IPS DF 19.7 (cell line): ENCODE data around the gene FRA10AC1.
A peak's percentile ranks its signal among the peaks of the same experiment; 100 is the strongest.

ENCODE experiments used
- DNase-seq: peaks from one replicate; pipeline ENCODE4 v3.0.0-alpha.2; 2013; ENCODE audit warnings: low read depth, low spot score

FRA10AC1 gene

DNA sequence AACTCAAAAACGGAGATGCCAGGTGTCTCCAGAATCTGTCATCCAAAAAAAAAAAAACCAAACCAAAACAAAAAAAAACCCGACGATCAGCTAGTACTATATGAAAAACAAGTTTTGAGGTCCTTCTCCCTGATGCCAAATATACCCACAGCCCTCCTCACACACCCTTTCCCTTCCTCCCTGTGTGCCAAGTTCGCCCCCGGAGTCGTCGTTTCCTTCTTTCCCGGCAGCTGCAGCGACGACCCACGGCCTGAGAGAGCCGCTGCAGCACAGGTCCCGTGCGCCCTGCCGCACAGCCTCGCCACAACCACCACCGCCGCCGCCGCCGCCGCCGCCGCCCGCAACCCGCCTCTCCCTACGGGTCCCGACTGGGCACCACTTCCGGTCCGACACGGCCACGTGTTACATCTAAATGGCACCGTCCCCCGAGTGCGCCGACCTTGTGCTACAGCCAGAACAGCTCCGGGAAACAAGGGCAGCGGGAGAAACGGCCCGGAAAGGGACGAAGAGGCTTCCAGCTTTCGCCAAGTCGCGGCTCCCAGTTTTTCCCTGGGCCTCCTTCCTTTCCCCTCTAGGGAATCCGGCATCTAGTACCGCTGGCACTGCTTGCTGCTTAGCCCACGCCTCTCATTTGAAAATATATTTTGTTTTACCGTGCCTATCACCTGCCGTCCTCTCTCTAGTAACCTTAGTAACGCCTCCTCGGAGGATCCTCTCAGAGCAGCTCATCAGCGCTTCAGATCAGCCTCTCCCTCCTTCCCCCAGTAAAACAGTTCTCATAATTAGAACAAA lies at the start of gene FRA10AC1:
TSS of gene FRA10AC1 (minus strand) at position 383 of the 792 bp plus-strand sequence. CDS start 2,486 bp downstream, outside the sequence.
- peak; percentile 50 for DNase-seq

- peak; percentile 25 for DNase-seq
These were observed 49.4 kb upstream of the FRA10AC1 start for GRCh38 chr10:93751832-93752231.

- no peak for DNase-seq
These were observed 48.7 kb upstream of the FRA10AC1 start for GRCh38 chr10:93751124-93751523.

DNA sequence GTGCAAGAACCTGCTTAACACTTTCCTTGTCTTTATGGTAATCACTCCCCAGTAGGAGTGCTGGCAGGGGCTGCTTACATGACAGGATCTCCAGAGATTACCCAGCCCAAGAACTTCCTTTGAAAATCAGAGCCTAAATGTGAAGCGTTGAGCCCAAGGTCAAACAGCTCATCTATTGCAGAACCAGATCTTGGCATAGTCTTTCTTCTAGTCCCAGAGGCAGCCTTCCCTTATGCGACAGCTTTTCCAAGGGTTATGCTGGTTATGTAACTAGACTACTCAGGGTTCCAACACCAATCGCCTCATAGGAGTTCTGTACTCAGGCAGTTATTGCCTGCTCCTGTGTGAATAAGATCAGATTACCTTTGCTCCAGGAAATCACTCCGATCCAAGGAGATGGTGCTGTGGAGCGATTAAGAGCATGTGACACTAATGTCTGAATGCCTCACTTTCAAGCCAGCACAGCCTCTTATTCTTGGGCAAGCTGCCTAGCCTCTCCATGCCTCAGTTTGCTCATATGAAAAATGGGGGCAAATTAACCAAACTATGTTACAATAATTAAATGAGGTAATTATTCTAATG lies 46.9 kb upstream of the FRA10AC1 start:
- DNase-seq: peak; percentile 70

- DNase-seq: peak; percentile 56
These were observed 44.5 kb upstream of the FRA10AC1 start for GRCh38 chr10:93746844-93747284.

- DNase-seq: no peak
These were observed 43.1 kb upstream of the FRA10AC1 start for GRCh38 chr10:93745408-93746065.

DNA sequence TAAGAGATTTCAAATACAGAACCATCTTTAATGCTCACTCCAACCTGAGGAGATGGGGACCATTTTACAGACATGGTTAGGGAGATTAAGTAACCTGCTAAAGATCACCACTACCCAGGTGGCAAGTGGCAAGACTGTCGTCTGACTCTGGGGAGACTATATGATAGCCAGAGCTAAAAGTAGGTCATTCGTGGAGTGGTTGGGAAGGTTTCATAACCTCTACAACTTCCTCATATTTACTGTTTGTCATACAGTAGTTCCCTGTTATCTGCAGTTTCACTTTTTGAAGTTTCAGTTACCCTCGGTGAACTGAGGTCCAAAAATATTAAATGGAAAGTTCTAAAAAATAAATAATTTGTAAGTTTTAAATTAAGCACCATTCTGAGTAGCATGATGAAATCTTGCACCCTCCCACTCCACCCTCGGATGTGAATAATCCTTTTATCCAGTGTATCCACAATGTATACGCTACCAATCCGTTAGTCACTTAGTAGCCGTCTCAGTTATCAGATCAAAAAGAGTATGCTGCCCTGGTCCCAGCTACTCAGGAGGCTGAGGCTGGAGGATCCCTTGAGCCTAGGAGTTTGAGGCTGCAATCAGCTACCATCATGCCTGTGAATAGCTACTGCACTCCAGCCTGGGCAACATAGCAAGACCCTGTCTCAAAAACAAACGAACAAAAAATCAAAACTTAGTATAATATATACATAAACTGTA lies 40.4 kb upstream of the FRA10AC1 start:
- DNase-seq: no peak

DNA sequence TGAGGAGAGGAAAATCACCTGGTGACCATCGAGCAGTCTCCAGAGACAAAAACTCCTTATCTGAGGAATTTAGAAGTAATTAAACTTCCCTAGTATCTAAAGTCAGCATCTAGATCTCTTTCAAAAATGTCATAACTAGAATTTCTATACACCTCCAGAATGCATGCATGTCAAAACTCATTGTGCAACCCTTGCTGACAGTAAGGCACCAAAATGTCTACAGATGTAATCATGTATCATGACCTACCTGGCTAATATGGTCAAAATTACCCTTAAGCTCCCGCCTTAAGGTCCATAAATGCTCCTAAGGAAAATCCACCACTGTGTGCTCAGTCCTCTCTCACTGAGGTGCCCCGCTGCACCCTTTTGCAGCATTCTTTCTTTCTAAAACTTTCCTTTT lies 39.0 kb upstream of the FRA10AC1 start:
- DNase-seq: no peak

- DNase-seq: no peak
These were observed 23.6 kb upstream of the FRA10AC1 start for GRCh38 chr10:93726024-93726423.

- no peak for DNase-seq
These were observed 20.8 kb upstream of the FRA10AC1 start for GRCh38 chr10:93723153-93723552.

DNA sequence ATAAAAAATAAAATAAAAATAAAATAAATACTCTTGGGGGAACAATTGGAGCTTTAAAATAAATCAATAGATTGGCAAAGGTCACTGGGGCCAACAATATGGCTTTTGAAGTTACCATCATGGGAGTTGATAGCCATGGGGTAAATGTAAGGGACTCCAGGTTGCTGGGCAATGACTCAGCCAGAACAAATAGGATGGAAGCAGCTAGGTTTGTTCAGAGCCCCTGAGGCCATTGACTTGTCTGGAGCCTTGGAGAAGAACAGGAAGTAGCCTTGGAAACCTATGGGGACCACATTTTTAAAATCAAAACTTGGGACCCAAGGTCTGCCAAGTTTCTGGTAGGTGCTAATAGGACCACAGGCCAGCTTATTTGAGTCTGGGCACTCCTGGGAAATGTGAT lies 20.2 kb upstream of the FRA10AC1 start:
- no peak for DNase-seq

DNA sequence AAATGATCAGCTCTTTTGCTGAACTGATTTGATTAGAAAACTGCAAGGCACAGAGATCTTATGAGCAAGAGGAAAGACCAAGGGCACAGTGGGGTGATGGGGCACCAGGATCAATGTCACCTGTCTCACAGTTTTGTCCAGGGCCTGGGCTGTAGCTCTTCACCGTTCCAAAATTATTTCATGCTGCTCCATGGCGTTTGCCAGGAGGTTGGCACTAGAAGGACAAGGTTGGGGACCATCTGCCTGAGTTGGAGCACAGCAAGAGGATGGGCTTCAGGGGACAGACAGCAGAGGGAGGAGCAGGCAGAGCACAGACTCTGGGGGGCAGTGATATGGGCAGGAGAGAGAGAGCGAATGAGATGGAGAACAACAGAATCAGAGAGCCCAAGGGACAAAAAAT lies 17.5 kb upstream of the FRA10AC1 start:
- no peak for DNase-seq

DNA sequence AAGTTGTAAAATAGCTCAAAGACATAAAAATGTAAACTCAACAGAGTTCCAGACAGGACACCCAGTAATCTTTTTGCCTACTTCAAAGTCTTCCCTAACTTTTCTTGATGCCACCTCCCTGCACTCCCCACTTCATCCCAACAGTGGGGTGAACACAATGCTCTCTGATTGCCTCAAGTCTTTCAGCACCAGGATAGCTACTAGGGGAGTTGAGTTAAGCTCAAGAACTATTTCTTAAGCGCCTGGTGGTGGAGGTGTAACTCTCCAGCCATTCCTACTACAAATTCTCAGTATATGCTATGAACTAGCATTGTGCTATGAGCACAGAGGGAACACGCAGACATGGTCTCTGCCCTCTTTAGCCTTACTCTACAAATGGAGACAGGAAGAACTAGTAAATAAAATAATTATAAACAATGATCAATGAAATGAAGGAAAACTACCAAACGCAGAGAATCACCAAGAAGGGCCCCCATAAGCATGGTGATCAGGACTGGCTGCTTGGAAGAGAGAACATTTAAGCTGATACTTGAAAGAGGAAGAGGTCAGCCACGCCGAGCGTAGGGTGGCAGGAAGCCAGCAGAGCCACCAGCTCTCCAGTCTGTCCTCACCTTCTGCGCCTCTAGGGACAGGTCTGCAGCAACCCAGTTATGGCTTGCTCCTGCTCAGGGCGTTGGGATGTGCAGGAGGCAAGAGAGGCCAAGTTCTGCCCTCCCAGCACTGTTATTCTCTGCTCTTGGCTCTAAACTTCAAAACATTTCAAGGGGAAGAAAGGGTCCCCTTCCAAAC lies 16.7 kb upstream of the FRA10AC1 start:
- DNase-seq: no peak

GRCh38 chr10:93716766-93717165 lies 14.4 kb upstream of the FRA10AC1 start:
- DNase-seq: no peak

DNA sequence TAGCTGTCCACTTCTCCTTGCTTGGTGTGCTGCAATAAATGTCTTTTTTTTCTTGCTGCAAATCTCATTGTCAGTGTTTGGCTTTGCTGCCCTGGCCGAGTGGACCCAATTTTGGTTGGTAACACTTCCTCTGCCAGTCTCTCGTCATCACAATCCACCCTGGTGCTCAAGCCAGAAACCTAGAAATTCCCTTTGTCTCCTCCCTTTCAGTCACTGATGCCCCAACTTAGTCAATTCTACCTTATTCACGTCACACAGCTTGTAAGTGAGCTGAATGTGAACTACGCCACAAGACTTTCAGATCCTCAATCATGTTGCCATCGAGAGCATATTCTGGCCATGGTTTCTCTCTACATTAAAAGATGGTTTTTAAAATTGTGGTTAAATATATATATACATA lies 13.0 kb upstream of the FRA10AC1 start:
- no peak for DNase-seq

GRCh38 chr10:93712593-93712992 lies 10.2 kb upstream of the FRA10AC1 start:
- DNase-seq: no peak

GRCh38 chr10:93711891-93712290 lies 9.5 kb upstream of the FRA10AC1 start:
- DNase-seq: no peak

- DNase-seq: no peak
These were observed 8.0 kb upstream of the FRA10AC1 start for GRCh38 chr10:93710333-93710909.

- no peak for DNase-seq
These were observed 5.2 kb upstream of the FRA10AC1 start for GRCh38 chr10:93707623-93708022.

DNA sequence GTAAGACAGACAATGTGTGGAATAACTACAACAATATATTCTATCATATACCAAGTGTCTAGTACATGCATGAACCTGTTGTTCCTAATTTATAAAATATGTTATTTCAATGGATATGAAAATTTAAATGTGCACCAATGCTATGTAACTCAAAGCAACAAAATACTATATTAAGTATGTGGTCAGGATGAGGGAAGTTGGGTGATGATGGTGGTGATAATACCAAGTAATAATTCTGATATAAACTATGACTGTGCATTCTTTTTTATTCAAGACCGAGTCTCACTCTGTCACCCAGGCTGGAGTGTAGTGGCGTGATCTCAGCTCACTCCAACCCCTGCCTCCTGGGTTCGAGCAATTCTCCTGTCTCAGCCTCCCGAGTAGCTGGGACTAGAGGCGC lies 2.1 kb upstream of the FRA10AC1 start:
- DNase-seq: no peak

GRCh38 chr10:93703841-93704240 lies 1.4 kb upstream of the FRA10AC1 start:
- no peak for DNase-seq
